Measurements from ENCODE around the gene ZNF175. TPM values are rescaled to one million over a fixed set of nuclear protein-coding genes. Genes with fewer than 3 reads are reported as not detected.

The ZNF175 gene
- total and polyA plus RNA-seq, 9 of the 15 experiments (the other 6 are each of a cell fraction or from before 2014, with no cell fraction given): 3.7 to 37.9 (median 14.0) TPM

- TF ChIP-seq, protein P1, sequence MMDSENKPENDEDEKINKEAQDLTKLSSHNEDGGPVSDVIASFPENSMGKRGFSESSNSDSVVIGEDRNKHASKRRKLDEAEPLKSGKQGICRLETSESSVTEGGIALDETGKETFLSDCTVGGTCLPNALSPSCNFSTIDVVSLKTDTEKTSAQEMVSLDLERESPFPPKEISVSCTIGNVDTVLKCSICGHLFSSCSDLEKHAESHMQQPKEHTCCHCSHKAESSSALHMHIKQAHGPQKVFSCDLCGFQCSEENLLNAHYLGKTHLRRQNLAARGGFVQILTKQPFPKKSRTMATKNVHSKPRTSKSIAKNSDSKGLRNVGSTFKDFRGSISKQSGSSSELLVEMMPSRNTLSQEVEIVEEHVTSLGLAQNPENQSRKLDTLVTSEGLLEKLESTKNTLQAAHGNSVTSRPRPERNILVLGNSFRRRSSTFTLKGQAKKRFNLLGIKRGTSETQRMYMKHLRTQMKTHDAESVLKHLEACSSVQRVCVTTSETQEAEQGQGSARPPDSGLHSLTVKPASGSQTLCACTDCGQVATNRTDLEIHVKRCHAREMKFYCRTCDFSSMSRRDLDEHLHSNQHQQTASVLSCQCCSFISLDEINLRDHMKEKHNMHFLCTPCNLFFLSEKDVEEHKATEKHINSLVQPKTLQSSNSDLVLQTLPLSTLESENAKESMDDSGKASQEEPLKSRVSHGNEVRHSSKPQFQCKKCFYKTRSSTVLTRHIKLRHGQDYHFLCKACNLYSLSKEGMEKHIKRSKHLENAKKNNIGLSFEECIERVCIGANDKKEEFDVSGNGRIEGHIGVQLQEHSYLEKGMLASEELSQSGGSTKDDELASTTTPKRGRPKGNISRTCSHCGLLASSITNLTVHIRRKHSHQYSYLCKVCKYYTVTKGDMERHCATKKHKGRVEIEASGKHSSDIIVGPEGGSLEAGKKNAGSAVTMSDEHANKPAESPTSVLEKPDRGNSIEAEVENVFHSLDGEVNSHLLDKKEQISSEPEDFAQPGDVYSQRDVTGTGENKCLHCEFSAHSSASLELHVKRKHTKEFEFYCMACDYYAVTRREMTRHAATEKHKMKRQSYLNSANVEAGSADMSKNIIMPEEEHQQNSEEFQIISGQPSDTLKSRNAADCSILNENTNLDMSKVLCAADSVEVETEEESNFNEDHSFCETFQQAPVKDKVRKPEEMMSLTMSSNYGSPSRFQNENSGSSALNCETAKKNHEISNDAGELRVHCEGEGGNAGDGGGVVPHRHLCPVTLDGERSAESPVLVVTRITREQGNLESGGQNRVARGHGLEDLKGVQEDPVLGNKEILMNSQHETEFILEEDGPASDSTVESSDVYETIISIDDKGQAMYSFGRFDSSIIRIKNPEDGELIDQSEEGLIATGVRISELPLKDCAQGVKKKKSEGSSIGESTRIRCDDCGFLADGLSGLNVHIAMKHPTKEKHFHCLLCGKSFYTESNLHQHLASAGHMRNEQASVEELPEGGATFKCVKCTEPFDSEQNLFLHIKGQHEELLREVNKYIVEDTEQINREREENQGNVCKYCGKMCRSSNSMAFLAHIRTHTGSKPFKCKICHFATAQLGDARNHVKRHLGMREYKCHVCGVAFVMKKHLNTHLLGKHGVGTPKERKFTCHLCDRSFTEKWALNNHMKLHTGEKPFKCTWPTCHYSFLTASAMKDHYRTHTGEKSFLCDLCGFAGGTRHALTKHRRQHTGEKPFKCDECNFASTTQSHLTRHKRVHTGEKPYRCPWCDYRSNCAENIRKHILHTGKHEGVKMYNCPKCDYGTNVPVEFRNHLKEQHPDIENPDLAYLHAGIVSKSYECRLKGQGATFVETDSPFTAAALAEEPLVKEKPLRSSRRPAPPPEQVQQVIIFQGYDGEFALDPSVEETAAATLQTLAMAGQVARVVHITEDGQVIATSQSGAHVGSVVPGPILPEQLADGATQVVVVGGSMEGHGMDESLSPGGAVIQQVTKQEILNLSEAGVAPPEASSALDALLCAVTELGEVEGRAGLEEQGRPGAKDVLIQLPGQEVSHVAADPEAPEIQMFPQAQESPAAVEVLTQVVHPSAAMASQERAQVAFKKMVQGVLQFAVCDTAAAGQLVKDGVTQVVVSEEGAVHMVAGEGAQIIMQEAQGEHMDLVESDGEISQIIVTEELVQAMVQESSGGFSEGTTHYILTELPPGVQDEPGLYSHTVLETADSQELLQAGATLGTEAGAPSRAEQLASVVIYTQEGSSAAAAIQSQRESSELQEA (IDR thresholded peaks at IDR 0.05; ENCODE audit: low read depth): no peak
- TF ChIP-seq ZNF395 (CRISPR knock-in tag; IDR thresholded peaks at IDR 0.05) (peak; percentile 92), NRF1 (conservative IDR thresholded peaks at IDR 0.05 in 1 of 2, IDR thresholded peaks at IDR 0.05 in 1 of 2) (peak; percentile 98 to 99), ZNF197 (CRISPR knock-in tag; IDR thresholded peaks at IDR 0.05; ENCODE audit: low read depth) (peak; percentile 93), BRF1 (IDR thresholded peaks at IDR 0.05; ENCODE audit: borderline replicate concordance, extremely low read depth, insufficient read length) (no peak), ZNF175 (CRISPR knock-in tag; IDR thresholded peaks at IDR 0.05; ENCODE audit: low read depth) (peak; percentile 53; the same call in 1 of the 2 replicates), ZC3H8 (IDR thresholded peaks at IDR 0.05) (no peak), NR2C1 (IDR thresholded peaks at IDR 0.05) (peak; percentile 32; the same call in 1 of the 2 replicates), NR2C1 (tag; IDR thresholded peaks at IDR 0.05) (peak; percentile 64; the same call in 1 of the 2 replicates), RNF2 (IDR thresholded peaks at IDR 0.05) (no peak), ZNF76 (CRISPR knock-in tag; IDR thresholded peaks at IDR 0.05; ENCODE audit: borderline replicate concordance) (peak; percentile 42; the same call in 1 of the 2 replicates), ZNF184 (CRISPR knock-in tag; IDR thresholded peaks at IDR 0.05) (no peak), RBFOX2 (IDR thresholded peaks at IDR 0.05; ENCODE audit: low read depth, low read length) (peak; percentile 77), POU5F1 (IDR thresholded peaks at IDR 0.05; ENCODE audit: borderline replicate concordance, low read depth, low read length, partially characterized antibody) (peak; percentile 91), HDAC1 (IDR thresholded peaks at IDR 0.05) (peak in 1 of 2 experiments; percentile 61; a peak in 2 of 4 replicates)
- TF ChIP-seq, protein P2, sequence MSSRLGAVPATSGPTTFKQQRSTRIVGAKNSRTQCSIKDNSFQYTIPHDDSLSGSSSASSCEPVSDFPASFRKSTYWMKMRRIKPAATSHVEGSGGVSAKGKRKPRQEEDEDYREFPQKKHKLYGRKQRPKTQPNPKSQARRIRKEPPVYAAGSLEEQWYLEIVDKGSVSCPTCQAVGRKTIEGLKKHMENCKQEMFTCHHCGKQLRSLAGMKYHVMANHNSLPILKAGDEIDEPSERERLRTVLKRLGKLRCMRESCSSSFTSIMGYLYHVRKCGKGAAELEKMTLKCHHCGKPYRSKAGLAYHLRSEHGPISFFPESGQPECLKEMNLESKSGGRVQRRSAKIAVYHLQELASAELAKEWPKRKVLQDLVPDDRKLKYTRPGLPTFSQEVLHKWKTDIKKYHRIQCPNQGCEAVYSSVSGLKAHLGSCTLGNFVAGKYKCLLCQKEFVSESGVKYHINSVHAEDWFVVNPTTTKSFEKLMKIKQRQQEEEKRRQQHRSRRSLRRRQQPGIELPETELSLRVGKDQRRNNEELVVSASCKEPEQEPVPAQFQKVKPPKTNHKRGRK (tag; IDR thresholded peaks at IDR 0.05): peak; percentile 41; the same call in 1 of the 2 replicates
These were observed 23.1 kb downstream of the ZNF175 start (continued) for GRCh38 chr19:51593969-51594773.

All from K562 (cell line).